SHP77 treated with DMSO at 0.1 percent for 48 hours (cell line): Measurements from ENCODE around the gene MMP3.

Source experiments
- DNase-seq: peaks from one replicate; lab custom pipeline; 2025; lab: John Stamatoyannopoulos, UW

MMP3 gene

GRCh38 chr11:102831489-102832440 lies 11.6 kb downstream of the MMP3 start:
- DNase-seq: no peak

- no peak for DNase-seq
These were observed 12.3 kb downstream of the MMP3 start for GRCh38 chr11:102831128-102831488.

GRCh38 chr11:102830001-102830727 lies 13.2 kb downstream of the MMP3 start:
- DNase-seq: no peak

GRCh38 chr11:102829316-102830000 lies 14.0 kb downstream of the MMP3 start:
- DNase-seq: no peak

GRCh38 chr11:102824556-102824955 lies 18.9 kb downstream of the MMP3 start:
- no peak for DNase-seq

GRCh38 chr11:102819491-102819890 lies 23.9 kb downstream of the MMP3 start:
- no peak for DNase-seq

- no peak for DNase-seq
These were observed 29.9 kb downstream of the MMP3 start for GRCh38 chr11:102813484-102813883.

- DNase-seq: no peak
These were observed 31.2 kb downstream of the MMP3 start for GRCh38 chr11:102812188-102812587.

- no peak for DNase-seq
These were observed 32.3 kb downstream of the MMP3 start for GRCh38 chr11:102810950-102811660.

GRCh38 chr11:102809971-102810370 lies 33.4 kb downstream of the MMP3 start:
- no peak for DNase-seq

- DNase-seq: no peak
These were observed 35.5 kb downstream of the MMP3 start for GRCh38 chr11:102807921-102808320.

- no peak for DNase-seq
These were observed 37.1 kb downstream of the MMP3 start for GRCh38 chr11:102806296-102806695.

- no peak for DNase-seq
These were observed 41.1 kb downstream of the MMP3 start for GRCh38 chr11:102802341-102802740.

- no peak for DNase-seq
These were observed 42.6 kb downstream of the MMP3 start for GRCh38 chr11:102800767-102801166.

- no peak for DNase-seq
These were observed 43.6 kb downstream of the MMP3 start for GRCh38 chr11:102799681-102800340.

GRCh38 chr11:102798012-102798746 lies 45.2 kb downstream of the MMP3 start, which contains the start of gene MMP1:
TSS of gene MMP1 (minus strand) at chr11:102798160. CDS start at chr11:102798092, 68 bp downstream.
- no peak for DNase-seq

GRCh38 chr11:102794382-102794781 lies 49.0 kb downstream of the MMP3 start:
- peak; percentile 20 for DNase-seq

- DNase-seq: no peak
These were observed 49.6 kb downstream of the MMP3 start for GRCh38 chr11:102793677-102794290.

GRCh38 chr11:102792604-102793003 lies 50.8 kb downstream of the MMP3 start:
- DNase-seq: no peak
